Cardiac muscle cell (in vitro differentiated cells and primary cell): ENCODE data around the gene FBXO34. TPM values are rescaled to one million over a fixed set of nuclear protein-coding genes. Genes with fewer than 3 reads are reported as not detected.

Experiments used
- DNase-seq, 2 donors: peaks; one replicate each; pipeline versions ENCODE4 v3.0.0 to v3.0.0-alpha.2; 2010 to 2017; ENCODE audit warnings: low read depth in 1 of 2, low spot score in 1 of 2
- H3K27ac ChIP-seq: fragments of 200-600 bp; sonication (generic); 2 replicates; pipeline ENCODE4 v1.5.1; 2016
- H3K27me3 ChIP-seq: fragments of 200-600 bp; sonication (generic); 2 replicates; pipeline ENCODE4 v1.6.0; 2016; ENCODE audit warnings: control low read depth
- H3K36me3 ChIP-seq: fragments of 200-600 bp; sonication (generic); 2 replicates; pipeline ENCODE4 v1.5.1; 2016; ENCODE audit warnings: control low read depth
- H3K4me1 ChIP-seq: fragments of 200-600 bp; sonication (generic); 2 replicates; pipeline ENCODE4 v1.8.1; 2017; ENCODE audit warnings: low read depth, mild to moderate bottlenecking, mixed run types
- H3K4me3 ChIP-seq: fragments of 200-600 bp; sonication (generic); 2 replicates; pipeline ENCODE4 v1.5.1; 2016; ENCODE audit warnings: mild to moderate bottlenecking
- H3K9me3 ChIP-seq: fragments of 200-600 bp; sonication (generic); 2 replicates; pipeline ENCODE4 v1.5.1; 2017; ENCODE audit warnings: low read depth, mild to moderate bottlenecking, control low read depth
- polyA plus RNA-seq: library from polyadenylated mRNA; unstranded; fragments of >200 nt; fragmentation: Nextera tagmentation; extraction: Ambion mirVana; gene quantifications from 2 replicates; pipeline ENCODE4 v1.2.1, GENCODE V29; 2016
- total RNA-seq: library from RNA; depleted of rRNA; stranded (reverse); fragments of >200 nt; gene quantifications from 2 replicates; pipeline ENCODE4 v1.2.3, GENCODE V29; 2016
- TF ChIP-seq, protein P1 (sequence below): IDR thresholded peaks from 2 replicates; pipeline ENCODE4 v1.5.1; 2012; ENCODE audit warnings: low read depth, mild to moderate bottlenecking, low read length

FBXO34 gene
- total and polyA plus RNA-seq, 2 experiments from 2014 or later: 19.2 to 21.1 TPM

DNA sequence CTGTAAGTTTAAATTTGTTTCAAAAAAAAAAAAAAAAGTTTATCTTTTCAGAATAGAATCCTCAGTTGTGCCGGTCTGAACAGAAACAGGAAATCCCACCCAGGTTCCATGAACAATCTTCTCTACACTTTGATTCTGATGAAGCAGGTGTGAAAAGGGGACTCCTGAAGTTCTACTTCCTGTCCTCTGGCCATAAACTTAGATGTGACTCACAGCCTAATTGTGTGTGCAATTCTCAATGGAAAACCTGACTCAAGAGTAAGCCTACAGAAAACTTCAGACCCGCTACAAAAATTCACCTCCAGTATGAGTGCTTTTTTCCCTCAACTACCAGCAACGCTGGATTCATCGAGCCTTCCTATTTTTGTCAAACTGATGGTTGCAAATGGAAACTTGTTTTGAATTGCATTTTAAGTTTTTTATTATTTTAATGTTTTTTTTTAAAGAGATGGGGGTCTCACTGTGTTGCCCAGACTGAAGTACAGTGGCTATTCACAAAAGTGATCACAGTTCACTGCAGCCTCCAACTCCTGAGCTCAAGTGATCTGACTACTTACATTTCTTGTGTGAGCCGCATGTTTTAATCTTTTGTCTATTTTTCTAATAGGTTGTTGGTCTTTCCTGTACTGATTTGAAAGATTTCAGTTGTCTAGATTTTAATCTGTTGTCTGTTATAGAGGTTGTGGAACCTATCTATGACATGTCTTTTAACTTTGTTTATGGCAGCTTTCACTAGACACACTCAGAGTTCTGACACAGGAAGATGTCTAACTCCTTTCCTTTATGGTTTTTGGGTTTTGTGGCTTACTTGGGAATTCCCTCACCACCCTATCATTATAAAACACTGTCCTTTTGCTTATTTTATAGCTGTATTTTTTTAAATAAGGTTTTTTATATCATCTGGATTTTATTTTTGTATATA is 102.8 kb downstream of the FBXO34 start:
- peaks cover 13% of the 10 kb centered on the region for H3K36me3 ChIP-seq
- no peaks in the 10 kb centered on the region for H3K27me3 ChIP-seq
- no peaks in the 10 kb centered on the region for H3K4me1 ChIP-seq
- H3K9me3 ChIP-seq: no peaks in the 10 kb centered on the region
- no peak overlapping the region for H3K27ac ChIP-seq
- DNase-seq: peak in 1 of 2 donors; percentile 22
- no peak overlapping the region for H3K4me3 ChIP-seq
- TF ChIP-seq, protein P1, sequence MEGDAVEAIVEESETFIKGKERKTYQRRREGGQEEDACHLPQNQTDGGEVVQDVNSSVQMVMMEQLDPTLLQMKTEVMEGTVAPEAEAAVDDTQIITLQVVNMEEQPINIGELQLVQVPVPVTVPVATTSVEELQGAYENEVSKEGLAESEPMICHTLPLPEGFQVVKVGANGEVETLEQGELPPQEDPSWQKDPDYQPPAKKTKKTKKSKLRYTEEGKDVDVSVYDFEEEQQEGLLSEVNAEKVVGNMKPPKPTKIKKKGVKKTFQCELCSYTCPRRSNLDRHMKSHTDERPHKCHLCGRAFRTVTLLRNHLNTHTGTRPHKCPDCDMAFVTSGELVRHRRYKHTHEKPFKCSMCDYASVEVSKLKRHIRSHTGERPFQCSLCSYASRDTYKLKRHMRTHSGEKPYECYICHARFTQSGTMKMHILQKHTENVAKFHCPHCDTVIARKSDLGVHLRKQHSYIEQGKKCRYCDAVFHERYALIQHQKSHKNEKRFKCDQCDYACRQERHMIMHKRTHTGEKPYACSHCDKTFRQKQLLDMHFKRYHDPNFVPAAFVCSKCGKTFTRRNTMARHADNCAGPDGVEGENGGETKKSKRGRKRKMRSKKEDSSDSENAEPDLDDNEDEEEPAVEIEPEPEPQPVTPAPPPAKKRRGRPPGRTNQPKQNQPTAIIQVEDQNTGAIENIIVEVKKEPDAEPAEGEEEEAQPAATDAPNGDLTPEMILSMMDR: no peak

DNA sequence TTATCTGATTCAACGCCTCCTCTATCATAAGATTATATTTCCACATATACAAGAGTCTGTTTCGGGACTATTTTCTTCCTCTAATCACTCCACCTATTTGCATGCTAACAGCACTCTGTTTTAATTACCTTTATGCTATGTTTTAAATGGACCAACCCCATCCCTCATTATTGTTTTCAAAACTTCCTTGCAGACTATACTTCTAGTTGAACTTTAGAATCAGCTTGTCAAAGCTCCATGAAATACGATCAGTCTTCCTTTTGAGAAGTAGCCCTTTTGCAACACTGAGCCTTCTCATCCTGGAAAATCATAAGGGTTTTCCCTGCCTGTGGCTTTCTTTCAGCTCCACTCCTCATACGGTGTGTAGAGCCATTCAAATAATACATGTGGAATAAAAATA is 103.5 kb downstream of the FBXO34 start:
- Histone ChIP-seq H3K9me3 (no peaks in the 10 kb centered on the region), H3K4me1 (no peaks in the 10 kb centered on the region), H3K36me3 (peaks cover 13% of the 10 kb centered on the region), H3K4me3 (no peak overlapping the region), H3K27ac (no peak overlapping the region), H3K27me3 (no peaks in the 10 kb centered on the region)
- no peak for DNase-seq
- TF ChIP-seq, protein P1: no peak

- no peak for DNase-seq
- H3K36me3 ChIP-seq: peaks cover 28% of the 10 kb centered on the region
Observed at GRCh38 chr14:55377236-55377635, 106.0 kb downstream of the FBXO34 start.

DNA sequence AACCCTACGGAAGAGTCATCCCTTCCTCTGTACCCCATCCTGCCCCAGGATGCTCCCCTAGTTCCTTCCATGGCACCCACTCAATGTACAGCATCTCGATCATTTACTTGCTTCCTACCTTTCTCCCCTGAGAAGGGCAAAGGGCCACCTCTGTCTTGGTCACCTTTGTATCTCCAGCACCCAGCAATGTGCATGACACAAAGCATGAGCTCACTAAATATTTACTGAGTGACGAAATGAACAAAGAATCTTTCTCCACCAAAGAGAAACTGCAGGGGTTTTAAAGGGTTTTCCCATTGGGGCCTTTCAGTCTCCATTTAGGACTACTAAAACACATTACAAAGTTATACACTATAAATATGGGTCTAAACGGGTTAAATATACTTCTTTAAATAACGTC is 109.8 kb downstream of the FBXO34 start:
- Histone ChIP-seq H3K4me1 (peaks cover 5% of the 10 kb centered on the region), H3K9me3 (no peaks in the 10 kb centered on the region), H3K27me3 (no peaks in the 10 kb centered on the region), H3K27ac (no peak overlapping the region), H3K36me3 (peaks cover 28% of the 10 kb centered on the region), H3K4me3 (no peak overlapping the region)
- DNase-seq: no peak
- TF ChIP-seq, protein P1: no peak

More at GRCh38 chr14:55377236-55377635, 106.0 kb downstream of the FBXO34 start:
- TF ChIP-seq, protein P1: no peak
- Histone ChIP-seq H3K4me3 (no peak overlapping the region), H3K4me1 (no peaks in the 10 kb centered on the region), H3K27ac (no peak overlapping the region), H3K27me3 (no peaks in the 10 kb centered on the region), H3K9me3 (no peaks in the 10 kb centered on the region)

DNA sequence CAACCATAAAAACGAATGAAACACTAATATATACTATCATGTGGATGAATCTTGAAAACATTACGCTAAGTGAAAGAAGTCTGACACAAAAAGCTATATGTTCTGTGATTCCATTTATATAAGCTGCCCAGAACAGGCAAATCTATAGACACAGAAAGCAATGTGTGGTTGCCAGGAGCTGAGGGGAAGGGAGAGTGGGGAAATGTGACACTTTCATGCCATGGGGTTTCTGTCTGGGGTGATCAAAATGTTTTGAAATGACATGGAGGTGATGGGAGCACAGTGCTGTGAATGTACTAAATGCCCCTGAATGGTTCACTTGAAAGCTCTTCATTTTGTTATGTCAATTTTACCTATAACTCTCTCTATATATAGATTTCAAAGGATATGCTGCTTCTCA is 110.3 kb downstream of the FBXO34 start:
- Histone ChIP-seq H3K4me3 (no peak overlapping the region), H3K4me1 (peaks cover 5% of the 10 kb centered on the region), H3K36me3 (peaks cover 26% of the 10 kb centered on the region), H3K27ac (no peak overlapping the region), H3K27me3 (no peaks in the 10 kb centered on the region), H3K9me3 (no peaks in the 10 kb centered on the region)
- TF ChIP-seq, protein P1: no peak
- DNase-seq: no peak
